IMR-90 (cell line): ENCODE results near the gene FPR3. TPM values are rescaled to one million over a fixed set of nuclear protein-coding genes. Genes with fewer than 3 reads are reported as not detected.

Source experiments
- ATAC-seq: fragments of 200-7000 bp; cut with Tn5 transposase; 2 replicates; pipeline ENCODE4 v1.9.1; 2020; ENCODE audit warnings: low read depth, mild to moderate bottlenecking, moderate library complexity
- BruUV-seq: library from RNA; stranded (reverse); fragments of 400-500 nt; replicated peaks from 2 replicates; lab custom pipeline; 2021; lab: Mats Ljungman, UMichigan
- CTCF ChIA-PET: fragments of 300-600 bp; formaldehyde crosslinking; extraction: SDS; loops from one replicate; lab custom pipeline; 2021; ENCODE audit warnings: antibody characterized with exemption; lab: Yijun Ruan, JAX
- POLR2A ChIA-PET: fragments of 300-600 bp; sonication (Branson Sonifier 250); formaldehyde crosslinking; loops from one replicate; lab custom pipeline; 2022; ENCODE audit warnings: antibody characterized with exemption; ENCODE audit not compliant: unreplicated experiment; lab: Charles Lee
- DNase-seq: peaks from one replicate; pipeline ENCODE4 v3.0.0; 2013
- H2AFZ ChIP-seq: replicated peaks from 2 replicates; pipeline ENCODE3; 2013; ENCODE audit warnings: low read length, mild to moderate bottlenecking; ENCODE audit not compliant: poor library complexity
- H2AK5ac ChIP-seq: 2 replicates; pipeline ENCODE4 v1.6.1; 2013; ENCODE audit warnings: low read depth, low read length, inconsistent platforms
- H2AK9ac ChIP-seq: replicated peaks from 2 replicates; pipeline ENCODE3; 2013; ENCODE audit warnings: mild to moderate bottlenecking, low read depth, low read length, moderate library complexity; ENCODE audit not compliant: poor library complexity
- H2BK120ac ChIP-seq: 2 replicates; pipeline ENCODE4 v1.6.1; 2013; ENCODE audit warnings: low read depth, low read length, inconsistent platforms
- H2BK15ac ChIP-seq: 3 replicates; pipeline ENCODE4 v1.6.1; 2013; ENCODE audit warnings: low read depth, low read length, inconsistent platforms
- H2BK20ac ChIP-seq: 2 replicates; pipeline ENCODE4 v1.6.1; 2013; ENCODE audit warnings: low read depth, mild to moderate bottlenecking, inconsistent platforms, low read length, moderate library complexity
- H2BK5ac ChIP-seq: 2 replicates; pipeline ENCODE4 v1.6.1; 2013; ENCODE audit warnings: mild to moderate bottlenecking, low read depth, low read length, inconsistent platforms; ENCODE audit not compliant: poor library complexity, severe bottlenecking
- H3K14ac ChIP-seq: replicated peaks from 2 replicates; pipeline ENCODE4 v1.6.1; 2013; ENCODE audit warnings: low read depth, low read length, inconsistent platforms
- H3K18ac ChIP-seq: 2 replicates; pipeline ENCODE4 v1.6.1; 2013; ENCODE audit warnings: low read depth, low read length, control low read depth
- H3K23ac ChIP-seq: 2 replicates; pipeline ENCODE4 v1.6.1; 2013; ENCODE audit warnings: low read depth, low read length, inconsistent platforms
- H3K27ac ChIP-seq: 2 replicates; pipeline ENCODE4 v1.5.1; 2013; ENCODE audit warnings: mild to moderate bottlenecking, control low read depth, low read length; ENCODE audit not compliant: insufficient read depth
- H3K27me3 ChIP-seq: 2 replicates; pipeline ENCODE4 v1.6.1; 2013; ENCODE audit warnings: low read length; ENCODE audit not compliant: control insufficient read depth, insufficient read depth
- H3K36me3 ChIP-seq: 2 replicates; pipeline ENCODE4 v1.6.1; 2013; ENCODE audit warnings: low read length, mixed read lengths; ENCODE audit not compliant: control insufficient read depth, insufficient read depth
- H3K4ac ChIP-seq: 2 replicates; pipeline ENCODE4 v1.6.1; 2013; ENCODE audit warnings: low read depth, low read length, inconsistent platforms
- H3K4me1 ChIP-seq: 2 replicates; pipeline ENCODE4 v1.6.1; 2013; ENCODE audit warnings: low read length, mixed read lengths; ENCODE audit not compliant: control insufficient read depth, insufficient read depth
- H3K4me2 ChIP-seq: 2 replicates; pipeline ENCODE4 v1.6.1; 2013; ENCODE audit warnings: low read depth, mild to moderate bottlenecking, control low read depth, low read length, moderate library complexity
- H3K4me3 ChIP-seq: 2 replicates; pipeline ENCODE4 v1.5.1; 2013; ENCODE audit warnings: low read depth, mild to moderate bottlenecking, control low read depth, low read length, moderate library complexity; ENCODE audit not compliant: insufficient read depth
- H3K56ac ChIP-seq: 2 replicates; pipeline ENCODE4 v1.6.1; 2013; ENCODE audit warnings: low read length, inconsistent platforms; ENCODE audit not compliant: insufficient read depth; ENCODE audit errors: extremely low read depth
- H3K79me1 ChIP-seq, 2 experiments: 2 replicates each; pipeline ENCODE4 v1.6.1; 2013; ENCODE audit warnings: low read length in 2 of 2, inconsistent platforms in 1 of 2, low read depth in 1 of 2
- H3K9ac ChIP-seq: 2 replicates; pipeline ENCODE4 v1.6.1; 2013; ENCODE audit warnings: low read depth, low read length, control low read depth
- H3K9me1 ChIP-seq: 2 replicates; pipeline ENCODE4 v1.6.1; 2013; ENCODE audit warnings: low read length, inconsistent platforms; ENCODE audit not compliant: insufficient read depth
- H3K9me3 ChIP-seq: 2 replicates; pipeline ENCODE4 v1.6.1; 2013; ENCODE audit warnings: low read length; ENCODE audit not compliant: control insufficient read depth, insufficient read depth
- H4K20me1 ChIP-seq: 2 replicates; pipeline ENCODE4 v1.6.1; 2013; ENCODE audit warnings: low read length, inconsistent platforms; ENCODE audit not compliant: insufficient read depth
- H4K5ac ChIP-seq: 2 replicates; pipeline ENCODE4 v1.6.1; 2013; ENCODE audit warnings: mild to moderate bottlenecking, low read depth, low read length, control low read depth
- H4K8ac ChIP-seq, 2 experiments: 2 replicates each; pipeline ENCODE4 v1.6.1; 2013; ENCODE audit warnings: low read depth in 2 of 2, low read length in 2 of 2, control low read depth in 1 of 2, inconsistent platforms in 1 of 2
- H4K91ac ChIP-seq: 2 replicates; pipeline ENCODE4 v1.6.1; 2013; ENCODE audit warnings: low read depth, low read length, inconsistent platforms; ENCODE audit not compliant: insufficient read depth
- BHLHE40 ChIP-seq: fragments of 150-350 bp; IDR thresholded peaks from 2 replicates; pipeline ENCODE4 v1.6.1; 2016; ENCODE audit warnings: mild to moderate bottlenecking, low read depth, low read length
- CEBPB ChIP-seq: IDR thresholded peaks from 2 replicates; pipeline ENCODE4 v1.6.1; 2012; ENCODE audit warnings: low read depth, low read length, improper control_type of control experiment
- CHD1 ChIP-seq: IDR thresholded peaks from 2 replicates; pipeline ENCODE4 v1.6.1; 2012; ENCODE audit warnings: low read depth, low read length, improper control_type of control experiment
- CTCF ChIP-seq: conservative IDR thresholded peaks from 2 replicates; pipeline ENCODE4 v1.5.1; 2012; ENCODE audit warnings: mild to moderate bottlenecking, low read depth, low read length, improper control_type of control experiment
- ELK1 ChIP-seq: fragments of 150-350 bp; IDR thresholded peaks from 2 replicates; pipeline ENCODE4 v1.6.1; 2016; ENCODE audit warnings: low read depth, mild to moderate bottlenecking, low read length, moderate library complexity, borderline replicate concordance
- FOS ChIP-seq: fragments of 150-350 bp; IDR thresholded peaks from 2 replicates; pipeline ENCODE4 v1.6.1; 2016; ENCODE audit warnings: low read depth, low read length
- MAFK ChIP-seq: IDR thresholded peaks from 2 replicates; pipeline ENCODE4 v1.6.1; 2012; ENCODE audit warnings: low read depth, low read length, improper control_type of control experiment
- MXI1 ChIP-seq: IDR thresholded peaks from 2 replicates; pipeline ENCODE4 v1.6.1; 2012; ENCODE audit warnings: low read depth, mild to moderate bottlenecking, low read length, moderate library complexity, borderline replicate concordance
- NFE2L2 ChIP-seq: fragments of 150-350 bp; IDR thresholded peaks from 2 replicates; pipeline ENCODE4 v1.6.1; 2016; ENCODE audit warnings: low read depth, mild to moderate bottlenecking, low read length
- POLR2A ChIP-seq: IDR thresholded peaks from 2 replicates; pipeline ENCODE4 v1.6.1; 2012; ENCODE audit warnings: mild to moderate bottlenecking, low read depth, low read length
- RCOR1 ChIP-seq: IDR thresholded peaks from 2 replicates; pipeline ENCODE4 v1.6.1; 2012; ENCODE audit warnings: mild to moderate bottlenecking, low read length, improper control_type of control experiment; ENCODE audit not compliant: insufficient replicate concordance
- RFX5 ChIP-seq: IDR thresholded peaks from 2 replicates; pipeline ENCODE4 v1.8.0; 2012; ENCODE audit warnings: low read depth, mild to moderate bottlenecking, low read length, moderate library complexity
- SMC3 ChIP-seq: fragments of 150-350 bp; IDR thresholded peaks from 2 replicates; pipeline ENCODE4 v1.6.1; 2016; ENCODE audit warnings: low read depth, mild to moderate bottlenecking, antibody characterized with exemption, low read length, moderate library complexity
- WGBS, 2 experiments: methylation state at CpG; one replicate each; pipeline versions ENCODE4 v1.1.5 to v1.1.7; 2013; ENCODE audit warnings: missing lambda C conversion rate in 2 of 2; ENCODE audit not compliant: insufficient read length in 1 of 2; ENCODE audit errors: extremely low coverage in 2 of 2; 5-methylcytosine and 5-hydroxymethylcytosine counted together
- dilution Hi-C: fragments of 300-500 bp; cut with HindIII; formaldehyde crosslinking; loops from one replicate; pipeline ENCODE4 v1.14.3; 2018; ENCODE audit warnings: low sequenced_read_pairs; ENCODE audit not compliant: unreplicated experiment
- in situ Hi-C: fragments of 300-500 bp; cut with MboI; formaldehyde crosslinking; loops from 3 replicates; pipeline ENCODE4 v1.14.3; 2019; ENCODE audit warnings: low sequenced_read_pairs, inconsistent platforms, mixed read lengths
- intact Hi-C: fragments of 100-400 bp; cut with micrococcal nuclease; formaldehyde crosslinking; loops from 2 replicates; pipeline ENCODE4 v1.10.0; 2022
- polyA plus RNA-seq, 3 experiments: library from polyadenylated mRNA; depleted of rRNA; stranded (reverse); fragments of >200 nt; gene quantifications; 2 replicates each; pipeline ENCODE4 v1.2.3, GENCODE V29; 2012; ENCODE audit warnings: low replicate concordance in 1 of 3
- total RNA-seq: library from RNA; depleted of rRNA; stranded (reverse); fragments of >200 nt; gene quantifications from 2 replicates; pipeline ENCODE4 v1.2.3, GENCODE V29; 2012
- TF ChIP-seq, protein P1 (sequence below): fragments of 150-350 bp; IDR thresholded peaks from 2 replicates; pipeline ENCODE4 v1.6.1; 2017; ENCODE audit warnings: mild to moderate bottlenecking, antibody characterized with exemption, low read length, low read depth

Gene FPR3
- total and polyA plus RNA-seq, 2 of the 4 experiments (the other 2 are of a cell fraction): not detected

DNA sequence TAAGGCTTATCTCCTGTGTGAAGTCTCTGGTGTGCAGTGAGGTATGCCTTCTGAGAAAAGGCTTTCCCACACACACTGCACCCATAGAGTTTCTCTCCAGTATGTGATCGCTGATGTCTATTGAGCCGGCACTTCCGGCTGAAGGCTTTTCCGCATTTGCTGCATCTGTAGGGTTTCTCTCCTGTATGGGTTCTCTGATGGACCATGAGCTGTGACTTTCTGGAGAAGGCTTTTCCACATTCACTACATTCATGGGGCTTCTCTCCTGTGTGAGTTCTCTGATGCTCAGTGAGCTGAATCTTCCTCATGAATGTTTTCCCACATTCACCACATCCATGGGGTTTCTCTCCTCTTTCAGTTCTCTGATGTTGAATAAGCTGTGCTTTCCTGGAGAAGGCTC, 78.1 kb downstream of the FPR3 start:
- no peak overlapping the region for H3K4me2 ChIP-seq
- H3K23ac ChIP-seq: no peak overlapping the region
- in situ Hi-C loops (no loop called here), dilution Hi-C loops (no loop called here), intact Hi-C loops (no loop called here)
- H2BK5ac ChIP-seq: no peak overlapping the region
- H2BK120ac ChIP-seq: no peak overlapping the region
- no CpG with 5 or more reads among the region's 4 CpGs for WGBS, 2 experiments
- H3K9ac ChIP-seq: no peak overlapping the region
- H3K27me3 ChIP-seq: no peaks in the 10 kb centered on the region
- H3K9me3 ChIP-seq: peaks cover 60% of the 10 kb centered on the region
- ATAC-seq (no peak), DNase-seq (no peak)
- H2AFZ ChIP-seq: no peak overlapping the region
- H3K18ac ChIP-seq: no peak overlapping the region
- no peak overlapping the region for H2BK15ac ChIP-seq
- H4K8ac ChIP-seq: no peak overlapping the region
- no peak overlapping the region for H3K14ac ChIP-seq
- no peak overlapping the region for H3K4me3 ChIP-seq
- no peak overlapping the region for H2BK20ac ChIP-seq
- no peak overlapping the region for H2AK5ac ChIP-seq
- BruUV-seq: no TSS peak
- H3K36me3 ChIP-seq: peaks cover 24% of the 10 kb centered on the region
- H3K79me1 ChIP-seq: no peaks in the 10 kb centered on the region
- no peak overlapping the region for H3K27ac ChIP-seq
- ChIA-PET POLR2A (no interaction called here), CTCF (no interaction called here)
- H4K91ac ChIP-seq: no peak overlapping the region
- TF ChIP-seq MXI1 (no peak), CTCF (no peak), MAFK (no peak), SMC3 (no peak), POLR2A (no peak), RCOR1 (no peak), NFE2L2 (no peak), BHLHE40 (no peak), FOS (no peak), ELK1 (no peak), CHD1 (no peak), RFX5 (no peak), CEBPB (no peak)
- TF ChIP-seq, protein P1, sequence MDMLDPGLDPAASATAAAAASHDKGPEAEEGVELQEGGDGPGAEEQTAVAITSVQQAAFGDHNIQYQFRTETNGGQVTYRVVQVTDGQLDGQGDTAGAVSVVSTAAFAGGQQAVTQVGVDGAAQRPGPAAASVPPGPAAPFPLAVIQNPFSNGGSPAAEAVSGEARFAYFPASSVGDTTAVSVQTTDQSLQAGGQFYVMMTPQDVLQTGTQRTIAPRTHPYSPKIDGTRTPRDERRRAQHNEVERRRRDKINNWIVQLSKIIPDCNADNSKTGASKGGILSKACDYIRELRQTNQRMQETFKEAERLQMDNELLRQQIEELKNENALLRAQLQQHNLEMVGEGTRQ: no peak
- no peaks in the 10 kb centered on the region for H3K4me1 ChIP-seq
- H3K4ac ChIP-seq: no peak overlapping the region
- no peaks in the 10 kb centered on the region for H4K20me1 ChIP-seq
- no peak overlapping the region for H3K56ac ChIP-seq
- no peaks in the 10 kb centered on the region for H3K9me1 ChIP-seq
- no peak overlapping the region for H2AK9ac ChIP-seq
- no peak overlapping the region for H4K5ac ChIP-seq
